Common myeloid progenitor, CD34-positive (primary cell): ENCODE measurements around the gene SLAMF6.

ENCODE experiments used
- CTCF ChIA-PET: fragments of 350-600 bp; sonication (Branson Sonifier 250); formaldehyde crosslinking; loops from one replicate; lab custom pipeline; 2021; ENCODE audit warnings: antibody characterized with exemption; lab: Charles Lee
- POLR2A ChIA-PET: fragments of 350-600 bp; sonication (Branson Sonifier 250); formaldehyde crosslinking; loops from one replicate; lab custom pipeline; 2021; ENCODE audit warnings: antibody characterized with exemption; lab: Charles Lee
- DNase-seq, 3 donors: peaks; one replicate each; pipeline versions ENCODE4 v3.0.0 to v3.0.0-alpha.2; 2013
- H3K27ac ChIP-seq, 2 experiments: 1 replicate in 1 of 2; 2 replicates in 1 of 2; pipeline ENCODE4 v1.7.0; 2013; ENCODE audit warnings: inconsistent platforms in 2 of 2, low read length in 2 of 2, mild to moderate bottlenecking in 2 of 2, low read depth in 1 of 2, moderate library complexity in 1 of 2; ENCODE audit not compliant: severe bottlenecking in 2 of 2, insufficient read depth in 1 of 2, poor library complexity in 1 of 2
- H3K27me3 ChIP-seq, 5 experiments: replicated peaks in 2 of 5; 1 replicate in 3 of 5; 2 replicates in 2 of 5; pipeline versions ENCODE4 v1.6.1 to v1.7.0; 2013; ENCODE audit warnings: low read length in 4 of 5, mild to moderate bottlenecking in 2 of 5, moderate library complexity in 2 of 5, inconsistent platforms in 1 of 5; ENCODE audit not compliant: insufficient read depth in 5 of 5, control insufficient read depth in 4 of 5
- H3K36me3 ChIP-seq, 4 experiments: 1 replicate in 2 of 4; 2 replicates in 2 of 4; pipeline versions ENCODE4 v1.6.1 to v1.7.0; 2013; ENCODE audit warnings: low read length in 3 of 4, control low read depth in 1 of 4, mild to moderate bottlenecking in 1 of 4; ENCODE audit not compliant: control insufficient read depth in 4 of 4, insufficient read depth in 4 of 4
- H3K4me1 ChIP-seq, 4 experiments: 1 replicate in 3 of 4; 2 replicates in 1 of 4; pipeline versions ENCODE4 v1.6.1 to v1.7.1; 2013; ENCODE audit warnings: low read length in 3 of 4, mild to moderate bottlenecking in 3 of 4, control low read depth in 1 of 4, inconsistent platforms in 1 of 4, moderate library complexity in 1 of 4; ENCODE audit not compliant: control insufficient read depth in 4 of 4, insufficient read depth in 4 of 4; ENCODE audit errors: control extremely low read depth in 1 of 4
- H3K4me3 ChIP-seq, 7 experiments: 1 replicate in 4 of 7; 2 replicates in 3 of 7; pipeline versions ENCODE4 v1.5.1 to v1.7.0; 2013; ENCODE audit warnings: mild to moderate bottlenecking in 7 of 7, low read length in 6 of 7, moderate library complexity in 6 of 7, inconsistent platforms in 2 of 7, low read depth in 2 of 7, control low read depth in 1 of 7; ENCODE audit not compliant: insufficient read depth in 4 of 7, control insufficient read depth in 1 of 7; ENCODE audit errors: extremely low read depth in 1 of 7
- H3K9me3 ChIP-seq, 5 experiments: 1 replicate in 4 of 5; 2 replicates in 1 of 5; pipeline versions ENCODE4 v1.6.1 to v1.7.1; 2013; ENCODE audit warnings: low read length in 4 of 5, mild to moderate bottlenecking in 2 of 5, inconsistent platforms in 1 of 5, low read depth in 1 of 5, moderate library complexity in 1 of 5; ENCODE audit not compliant: control insufficient read depth in 4 of 5, insufficient read depth in 2 of 5; ENCODE audit errors: control extremely low read depth in 1 of 5
- WGBS: methylation state at CpG from one replicate; pipeline ENCODE4 v1.1.5; 2013; ENCODE audit not compliant: insufficient coverage; 5-methylcytosine and 5-hydroxymethylcytosine counted together

SLAMF6 gene

DNA sequence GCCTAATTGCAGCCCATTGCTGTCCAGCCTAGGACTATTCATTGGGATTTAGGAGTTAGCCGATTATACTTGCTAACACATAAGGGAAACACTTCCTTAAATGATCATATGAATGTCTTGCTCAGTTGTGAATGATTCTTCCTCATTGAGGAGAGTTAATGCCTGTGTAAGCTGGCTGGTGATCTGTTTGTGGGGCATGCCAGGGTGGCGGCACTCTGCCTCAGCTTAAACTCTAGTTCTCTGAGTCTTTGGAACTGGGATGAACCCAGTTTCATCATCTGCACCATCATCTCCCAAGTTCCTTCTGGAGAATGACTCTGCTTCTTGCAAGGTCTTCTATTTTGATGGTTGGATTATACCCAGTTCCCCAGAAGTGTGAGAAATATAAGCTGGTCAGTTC, 23.9 kb upstream of the SLAMF6 start:
- peak in 1 of 3 donors; percentile 11 for DNase-seq
- Histone ChIP-seq H3K9me3 (no peaks in the 10 kb centered on the region), H3K27me3 (no peaks in the 10 kb centered on the region), H3K27ac (no peak overlapping the region), H3K36me3 (peaks cover 3 to 47% (median 26%) of the 10 kb centered on the region in 4 experiments), H3K4me3 (no peak overlapping the region), H3K4me1 (peaks cover under 1 to 30% (median 11%) of the 10 kb centered on the region in 4 experiments)
- WGBS: no CpG with 5 or more reads among the region's 2 CpGs
- CTCF ChIA-PET: interaction anchor here (0.6 to 8.7 kb wide), 5 partner anchors 9 to 126 kb away, joined by 3 to 101 read pairs (median 3); no protein-coding TSS in a partner anchor
- POLR2A ChIA-PET: no interaction called here

DNA sequence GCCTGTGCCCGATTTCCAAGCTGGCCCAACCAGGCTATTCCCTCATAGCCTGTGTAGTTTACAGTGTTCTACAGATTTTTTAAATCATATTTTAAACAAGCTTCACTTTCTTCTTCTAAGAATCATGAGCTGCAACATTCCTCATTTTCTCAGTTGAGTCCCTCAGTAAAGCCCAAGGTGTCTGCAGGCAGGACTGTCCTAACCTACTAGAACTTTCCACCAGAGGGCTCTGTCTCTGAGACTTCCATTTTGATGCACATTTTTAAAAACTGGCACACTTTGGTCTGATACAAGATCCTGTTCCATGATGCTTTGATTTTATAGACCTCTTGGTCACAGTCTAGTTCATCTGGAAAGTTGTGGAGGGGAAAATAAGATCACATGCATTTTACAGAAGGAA, 21.6 kb upstream of the SLAMF6 start:
- Histone ChIP-seq H3K4me1 (peaks cover 20 to 53% (median 32%) of the 10 kb centered on the region in 4 experiments), H3K9me3 (no peaks in the 10 kb centered on the region), H3K4me3 (no peak overlapping the region), H3K36me3 (peaks cover 3 to 28% (median 11%) of the 10 kb centered on the region in 4 experiments), H3K27me3 (no peaks in the 10 kb centered on the region), H3K27ac (no peak overlapping the region)
- POLR2A ChIA-PET: interaction anchor here (0.8 kb wide), 1 partner anchor 62 kb away, joined by 3 read pairs; no protein-coding TSS in a partner anchor
- WGBS: no CpG with 5 or more reads among the region's 1 CpG
- DNase-seq: peak; percentile 46 to 65 (median 61)
- CTCF ChIA-PET: interaction anchor here (0.6 to 8.7 kb wide), 13 partner anchors 11 to 116 kb away, joined by 3 to 101 read pairs (median 5); partner anchors contain the start of gene SLAMF6

DNA sequence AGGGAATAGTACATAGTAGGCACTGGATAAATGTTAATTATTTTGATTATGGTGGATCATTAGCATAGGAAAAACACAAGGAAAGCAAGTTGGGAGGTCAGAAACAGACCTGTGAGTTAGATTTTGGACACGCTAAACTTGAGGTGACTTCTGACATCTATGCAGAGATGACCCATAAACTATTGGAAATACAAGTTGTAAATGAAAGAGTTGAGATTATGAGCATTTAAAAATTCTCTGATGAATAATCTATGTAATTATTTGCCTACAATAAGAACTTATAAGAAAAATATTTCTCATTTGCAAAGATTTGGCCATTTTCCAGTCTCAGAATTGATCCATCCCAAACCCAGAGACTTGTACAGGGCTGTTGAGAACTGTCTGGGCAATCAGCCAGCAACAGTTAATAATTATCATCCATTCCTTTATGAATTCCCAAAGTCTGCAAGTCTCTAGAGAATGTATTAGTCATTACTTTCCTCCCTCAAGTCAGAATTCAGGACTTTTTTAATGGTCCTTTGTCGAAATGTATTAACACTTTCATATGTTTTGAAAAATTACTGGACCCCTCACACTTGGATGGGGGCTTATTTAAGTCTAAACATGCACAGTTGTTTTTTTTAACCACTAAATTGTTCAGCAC, 19.4 kb upstream of the SLAMF6 start:
- WGBS: 0% methylated on average over 1 of the region's 2 CpGs
- H3K36me3 ChIP-seq: peaks cover under 1 to 11% (median 4%) of the 10 kb centered on the region in 4 experiments
- H3K4me3 ChIP-seq: no peak overlapping the region
- ChIA-PET POLR2A (no interaction called here), CTCF (interaction anchor here (0.8 to 8.7 kb wide), 7 partner anchors 13 to 133 kb away, joined by 3 to 101 read pairs (median 4); no protein-coding TSS in a partner anchor)
- no peak for DNase-seq
- no peak overlapping the region for H3K27ac ChIP-seq
- H3K4me1 ChIP-seq: peaks cover 31 to 62% (median 45%) of the 10 kb centered on the region in 4 experiments
- no peaks in the 10 kb centered on the region for H3K9me3 ChIP-seq
- no peaks in the 10 kb centered on the region for H3K27me3 ChIP-seq

DNA sequence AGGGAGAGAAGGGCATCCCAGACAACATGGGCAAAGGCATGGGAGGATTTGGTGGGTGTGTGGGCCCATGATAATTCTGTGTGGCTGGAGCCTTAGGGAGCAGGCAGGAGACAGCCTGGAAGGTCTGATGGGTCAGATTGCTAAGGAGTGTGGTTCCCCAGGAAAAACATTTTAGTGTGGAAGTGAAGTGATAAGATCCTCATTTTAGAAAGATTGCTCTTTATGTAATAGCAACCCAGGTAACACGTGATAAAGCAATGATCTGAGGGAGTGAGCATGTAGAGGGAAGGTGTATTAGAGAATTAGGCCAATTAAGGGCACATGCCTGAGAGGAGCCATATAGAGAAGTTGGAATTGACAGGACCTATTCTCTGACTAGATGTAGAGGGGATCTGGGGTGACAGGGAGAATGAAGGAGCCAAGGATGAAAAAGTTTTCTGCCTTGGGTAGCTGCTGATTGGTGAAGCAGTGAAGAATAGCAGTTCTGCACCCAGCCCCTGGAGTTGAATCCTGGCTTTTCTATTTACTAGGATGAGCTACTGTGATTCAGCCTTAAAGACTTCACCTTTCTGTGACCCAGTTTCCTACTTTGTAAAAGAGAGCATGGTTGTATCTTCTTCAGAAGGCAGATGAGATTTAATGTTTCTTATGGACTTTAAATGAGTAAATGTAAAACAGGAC, 18.7 kb upstream of the SLAMF6 start:
- POLR2A ChIA-PET: no interaction called here
- Histone ChIP-seq H3K4me3 (no peak overlapping the region), H3K27me3 (no peaks in the 10 kb centered on the region), H3K36me3 (peaks cover 0 to 5% (median 3%) of the 10 kb centered on the region in 4 experiments), H3K4me1 (peaks cover 31 to 56% (median 42%) of the 10 kb centered on the region in 4 experiments), H3K27ac (peak overlapping the region in 1 of 2 experiments; percentile 91), H3K9me3 (peaks cover 0 to 3% (median 0%) of the 10 kb centered on the region in 5 experiments)
- CTCF ChIA-PET: interaction anchor here (0.7 to 3.1 kb wide), 10 partner anchors 7 to 71 kb away, joined by 3 to 14 read pairs (median 4); partner anchors contain the start of genes CD84 and SLAMF6
- 38% methylated on average over 1 of the region's 1 CpG for WGBS
- DNase-seq: peak in 1 of 3 donors; percentile 13

DNA sequence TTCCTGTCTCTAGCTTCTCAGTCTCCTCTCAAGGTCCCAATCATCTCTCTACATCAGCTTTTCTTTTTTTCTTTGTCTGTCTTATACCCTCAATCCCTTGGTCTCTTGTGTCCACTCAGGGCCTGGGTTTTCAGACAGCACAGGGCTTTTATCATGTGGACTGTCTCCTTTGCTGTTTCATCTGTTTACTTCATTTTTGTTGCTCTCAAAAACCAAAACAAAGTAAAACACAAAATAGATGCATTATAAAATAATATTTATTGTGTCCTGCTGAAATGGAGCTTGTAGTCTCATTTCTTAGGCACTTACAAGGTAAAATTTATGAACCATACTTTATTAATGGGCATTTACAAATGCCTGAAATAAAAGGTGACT, 17.8 kb upstream of the SLAMF6 start:
- no peaks in the 10 kb centered on the region for H3K36me3 ChIP-seq
- peaks cover 0 to 7% (median 0%) of the 10 kb centered on the region in 5 experiments for H3K9me3 ChIP-seq
- ChIA-PET CTCF (interaction anchor here (0.7 to 3.1 kb wide), 17 partner anchors 8 to 111 kb away, joined by 3 to 15 read pairs (median 4); partner anchors contain the start of genes CD84 and SLAMF6), POLR2A (interaction anchor here (0.8 to 1.3 kb wide), 2 partner anchors 12 to 28 kb away, joined by 4 read pairs; no protein-coding TSS in a partner anchor)
- no peak for DNase-seq
- no peaks in the 10 kb centered on the region for H3K27me3 ChIP-seq
- H3K27ac ChIP-seq: peak overlapping the region; percentile 62 to 91
- peak overlapping the region in 4 of 7 experiments; percentile 5 to 23 (median 10) for H3K4me3 ChIP-seq
- H3K4me1 ChIP-seq: peaks cover 31 to 52% (median 42%) of the 10 kb centered on the region in 4 experiments

DNA sequence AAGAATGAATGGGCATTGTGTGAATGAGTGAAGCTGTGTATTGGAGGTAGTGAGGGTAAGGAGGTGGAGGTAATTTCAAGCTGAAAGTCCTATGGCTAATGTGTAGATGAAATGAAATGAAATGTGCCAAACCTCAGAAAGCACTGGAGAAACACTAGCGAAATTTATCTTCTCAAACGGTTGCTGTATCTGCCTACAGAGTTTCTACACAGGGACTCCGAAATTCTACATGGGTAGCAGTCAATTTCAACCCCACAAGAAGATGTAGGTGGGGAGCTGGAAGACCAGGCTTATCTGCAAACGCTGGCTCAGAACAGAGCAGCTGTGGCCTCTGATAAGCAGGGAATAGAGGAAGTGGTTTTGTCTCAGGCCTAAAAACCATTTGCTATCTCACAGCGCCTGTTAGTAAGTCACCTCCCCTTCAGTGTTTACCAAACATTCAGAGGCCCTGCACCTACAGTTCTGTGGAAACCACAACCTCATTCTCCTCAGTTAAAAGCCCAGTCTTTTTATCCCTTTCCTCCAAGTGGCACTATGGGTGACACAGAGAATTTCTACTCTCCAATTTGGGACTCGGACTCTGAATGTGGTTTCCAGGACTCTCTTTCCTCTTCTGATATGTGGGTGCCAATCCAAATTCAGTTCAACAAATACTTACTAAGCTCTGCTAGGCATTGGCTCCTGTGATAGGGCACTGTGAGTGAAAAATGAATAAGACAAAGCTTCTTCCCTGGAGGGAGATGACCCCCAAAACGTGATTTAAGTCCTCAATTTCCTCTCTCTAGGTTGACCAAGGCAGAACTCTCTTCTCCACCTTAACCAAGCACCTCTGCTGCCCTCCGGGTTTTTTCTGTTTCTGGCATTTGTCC, 17.2 kb upstream of the SLAMF6 start:
- no peaks in the 10 kb centered on the region for H3K36me3 ChIP-seq
- peaks cover 31 to 52% (median 42%) of the 10 kb centered on the region in 4 experiments for H3K4me1 ChIP-seq
- 0% methylated on average over 6 of the region's 8 CpGs for WGBS
- H3K9me3 ChIP-seq: peaks cover 0 to 13% (median 3%) of the 10 kb centered on the region in 5 experiments
- peak overlapping the region; percentile 62 to 91 for H3K27ac ChIP-seq
- H3K27me3 ChIP-seq: no peaks in the 10 kb centered on the region
- ChIA-PET CTCF (interaction anchor here (0.8 to 3.1 kb wide), 17 partner anchors 10 to 111 kb away, joined by 3 to 15 read pairs (median 4); partner anchors contain the start of genes CD84 and SLAMF6), POLR2A (interaction anchor here (0.7 to 1.3 kb wide), 3 partner anchors 11 to 198 kb away, joined by 4 to 5 read pairs (median 4); no protein-coding TSS in a partner anchor)
- peak; percentile 99 to 100 (median 99) for DNase-seq
- H3K4me3 ChIP-seq: peak overlapping the region in 5 of 7 experiments; percentile 5 to 59 (median 16)
